ENCODE results near the gene PKN1. TPM values are rescaled to one million over a fixed set of nuclear protein-coding genes. Genes with fewer than 3 reads are reported as not detected.

PKN1 gene
- total and polyA plus RNA-seq, 9 of the 15 experiments (the other 6 are each of a cell fraction or from before 2014, with no cell fraction given) = 0.30 to 228 (median 77.5) TPM

DNA sequence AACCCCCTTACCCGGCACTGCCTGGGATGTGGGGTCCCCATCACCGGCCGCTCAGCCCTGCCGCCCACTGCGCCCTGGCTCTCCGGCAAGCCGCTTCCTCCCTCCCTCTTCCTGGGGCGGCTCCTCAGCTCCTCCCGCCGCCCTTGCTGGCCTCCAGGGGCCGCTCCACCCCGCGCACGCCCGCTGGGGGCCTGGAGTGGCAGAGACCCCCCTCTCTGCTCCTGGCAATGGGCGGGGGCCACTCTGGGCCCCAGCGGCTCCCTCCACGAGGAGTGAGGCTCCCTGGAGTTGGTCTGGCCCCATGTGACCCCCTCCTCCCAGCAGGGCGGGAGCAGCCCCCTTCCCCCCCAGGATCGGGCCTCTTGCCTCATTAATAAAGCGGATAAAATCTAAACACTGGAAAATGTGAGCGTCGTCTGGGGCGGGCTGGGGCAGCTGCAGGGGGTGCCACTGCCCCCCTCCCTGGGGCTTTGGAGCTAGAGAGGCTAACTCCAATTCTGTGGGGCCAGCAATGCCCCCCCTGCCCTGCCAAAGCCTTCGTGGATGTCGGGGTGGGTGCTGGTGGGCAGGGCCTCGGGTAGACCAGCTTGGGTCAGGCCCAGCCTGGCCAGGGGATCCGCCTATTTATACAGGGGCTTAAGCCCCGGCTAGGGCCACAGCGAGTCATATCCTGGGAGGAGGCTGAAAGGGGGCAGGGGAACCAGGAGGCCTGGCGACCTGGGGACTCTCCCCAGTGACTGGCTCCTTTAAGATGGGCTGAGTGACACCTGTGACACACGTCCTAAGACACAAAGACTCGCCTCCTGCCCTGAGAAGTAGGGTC, 42.4 kb downstream of the PKN1 start, which contains the start of gene PTGER1:
Gene PTGER1 (minus strand): TSS at position 104 of the 823 bp plus-strand sequence. CDS start 1,034 bp downstream, outside the sequence.
- DNase-seq (ENCODE audit: extremely low read depth in 1 of 4, low spot score in 3 of 4) = peak; percentile 67 to 85 (median 80)
- peak within 1 kb of the TSS; percentile 78 for H2AFZ ChIP-seq (ENCODE audit: low read depth, low read length)
- peak within 1 kb of the TSS; percentile 67 for H3K4me2 ChIP-seq (ENCODE audit: insufficient read depth, low read length)
- TF ChIP-seq ZBED1 (IDR thresholded peaks at IDR 0.05) (no peak), MYC (IDR thresholded peaks at IDR 0.05; ENCODE audit: low read depth, low read length) (0 out of 2 replicates have a peak, but pooled peaks have one; percentile 38), MYC (CRISPR knock-in tag; IDR thresholded peaks at IDR 0.05; ENCODE audit: borderline replicate concordance, low read depth) (no peak), KLF13 (tag; IDR thresholded peaks at IDR 0.05; ENCODE audit: borderline replicate concordance, low read depth) (no peak), ZNF282 (CRISPR knock-in tag; IDR thresholded peaks at IDR 0.05) (no peak), RBFOX2 (IDR thresholded peaks at IDR 0.05; ENCODE audit: low read depth, low read length) (peak; percentile 69), HNRNPL (IDR thresholded peaks at IDR 0.05; ENCODE audit: low read depth, low read length) (no peak)
- TF ChIP-seq, protein P1, sequence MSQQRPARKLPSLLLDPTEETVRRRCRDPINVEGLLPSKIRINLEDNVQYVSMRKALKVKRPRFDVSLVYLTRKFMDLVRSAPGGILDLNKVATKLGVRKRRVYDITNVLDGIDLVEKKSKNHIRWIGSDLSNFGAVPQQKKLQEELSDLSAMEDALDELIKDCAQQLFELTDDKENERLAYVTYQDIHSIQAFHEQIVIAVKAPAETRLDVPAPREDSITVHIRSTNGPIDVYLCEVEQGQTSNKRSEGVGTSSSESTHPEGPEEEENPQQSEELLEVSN (IDR thresholded peaks at IDR 0.05; ENCODE audit: borderline replicate concordance in 1 of 2, extremely low read depth in 1 of 2, insufficient read depth in 1 of 2, insufficient read length in 1 of 2, low read depth in 1 of 2, low read length in 1 of 2, poor library complexity in 1 of 2, severe bottlenecking in 1 of 2) = peak in 1 of 2 experiments; percentile 36
- TF ChIP-seq, protein P2, sequence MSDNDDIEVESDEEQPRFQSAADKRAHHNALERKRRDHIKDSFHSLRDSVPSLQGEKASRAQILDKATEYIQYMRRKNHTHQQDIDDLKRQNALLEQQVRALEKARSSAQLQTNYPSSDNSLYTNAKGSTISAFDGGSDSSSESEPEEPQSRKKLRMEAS (CRISPR knock-in tag; IDR thresholded peaks at IDR 0.05) = peak; percentile 29; the same call in 1 of the 2 replicates

More for the DNA sequence above, 42.4 kb downstream of the PKN1 start, which contains the start of gene PTGER1:
- ChIA-PET CTCF (ENCODE audit: low intra/inter-chr PET ratio) (no interaction called here), POLR2A (interaction anchor here (0.6 kb wide), 1 partner anchor 141 kb away, joined by 3 read pairs; no protein-coding TSS in a partner anchor)
- Histone ChIP-seq H3K4me3 (peak within 1 kb of the TSS; percentile 26; the same call in 1 of the 2 replicates), H4K20me1 (replicated peaks; ENCODE audit: control insufficient read depth, insufficient read depth, low read length) (no peaks in the 10 kb centered on the region), H3K79me2 (ENCODE audit: control insufficient read depth, insufficient read depth, low read length) (no peaks in the 10 kb centered on the region), H3K9me1 (ENCODE audit: control insufficient read depth, insufficient read depth, low read length) (no peaks in the 10 kb centered on the region), H3K4me1 (replicated peaks in 1 of 2; ENCODE audit: control insufficient read depth in 2 of 2, insufficient read depth in 2 of 2, low read length in 2 of 2) (peaks cover 12 to 78% of the 10 kb centered on the region in 2 experiments), H3K27ac (ENCODE audit: extremely low read depth, low read depth, low read length) (no peak within 1 kb of the TSS; the same call in 2 of the 3 replicates), H3K36me3 (ENCODE audit: control insufficient read depth, insufficient read depth, low read length) (peaks cover 25% of the 10 kb centered on the region; the same call in 1 of the 3 replicates), H3K9me3 (replicated peaks; ENCODE audit: control insufficient read depth, insufficient read depth, low read depth, low read length) (no peaks in the 10 kb centered on the region), H3K9ac (ENCODE audit: insufficient read depth in 1 of 2, low read depth in 2 of 2, low read length in 2 of 2) (peak within 1 kb of the TSS; percentile 3 to 87; a peak in 3 of 4 replicates), H3K27me3 (ENCODE audit: control insufficient read depth in 2 of 2, insufficient read depth in 2 of 2, low read length in 2 of 2) (no peaks in the 10 kb centered on the region)
- intact Hi-C loops (cut with micrococcal nuclease) (no loop called here), in situ Hi-C loops (cut with MboI) (loop anchor here (5.0 kb wide), 1 partner anchor 278 kb away; no protein-coding TSS in a partner anchor)
- peak; percentile 83 for ATAC-seq
- no TSS peak for BruUV-seq (replicated peaks)
- FAIRE-seq = peak; percentile 80
- WGBS (ENCODE audit: insufficient coverage, low coverage, missing lambda C conversion rate) = 10% methylated on average over 19 of the region's 33 CpGs
